Lower leg skin (tissue), 3 donors: Measurements from ENCODE around the gene ABCC4.

Experiments
- POLR2A ChIP-seq, 2 donors: fragments of 450-650 bp; IDR thresholded peaks; one replicate each; pipeline ENCODE4 v1.6.1; 2016 to 2017; ENCODE audit warnings: antibody characterized with exemption in 2 of 2, mild to moderate bottlenecking in 1 of 2, moderate library complexity in 1 of 2
- TF ChIP-seq, protein P1 (sequence below), 3 donors: fragments of 450-650 bp; IDR thresholded peaks; one replicate each; pipeline ENCODE4 v1.5.1; 2016; ENCODE audit warnings: antibody characterized with exemption in 3 of 3, mild to moderate bottlenecking in 3 of 3, moderate library complexity in 2 of 3

DNA sequence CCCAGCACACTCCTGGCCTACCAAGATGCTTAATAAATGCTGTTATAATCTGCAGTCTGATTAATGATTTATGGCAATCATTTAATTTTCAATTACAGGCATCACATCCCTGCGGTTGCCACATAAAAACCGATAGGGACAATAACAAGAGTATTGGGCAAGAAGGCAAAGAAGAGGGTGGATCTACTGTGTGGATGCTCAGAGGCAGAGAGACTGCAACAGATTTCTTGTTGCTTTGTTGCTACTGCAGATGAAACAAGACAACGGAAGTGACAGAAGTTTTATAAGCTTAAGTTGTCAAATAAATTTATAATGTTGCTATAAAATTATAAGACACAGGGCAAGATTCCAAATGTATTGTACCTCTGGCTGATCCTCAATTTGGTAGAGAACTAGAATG is 154.8 kb downstream of the ABCC4 start:
- TF ChIP-seq, protein P1, sequence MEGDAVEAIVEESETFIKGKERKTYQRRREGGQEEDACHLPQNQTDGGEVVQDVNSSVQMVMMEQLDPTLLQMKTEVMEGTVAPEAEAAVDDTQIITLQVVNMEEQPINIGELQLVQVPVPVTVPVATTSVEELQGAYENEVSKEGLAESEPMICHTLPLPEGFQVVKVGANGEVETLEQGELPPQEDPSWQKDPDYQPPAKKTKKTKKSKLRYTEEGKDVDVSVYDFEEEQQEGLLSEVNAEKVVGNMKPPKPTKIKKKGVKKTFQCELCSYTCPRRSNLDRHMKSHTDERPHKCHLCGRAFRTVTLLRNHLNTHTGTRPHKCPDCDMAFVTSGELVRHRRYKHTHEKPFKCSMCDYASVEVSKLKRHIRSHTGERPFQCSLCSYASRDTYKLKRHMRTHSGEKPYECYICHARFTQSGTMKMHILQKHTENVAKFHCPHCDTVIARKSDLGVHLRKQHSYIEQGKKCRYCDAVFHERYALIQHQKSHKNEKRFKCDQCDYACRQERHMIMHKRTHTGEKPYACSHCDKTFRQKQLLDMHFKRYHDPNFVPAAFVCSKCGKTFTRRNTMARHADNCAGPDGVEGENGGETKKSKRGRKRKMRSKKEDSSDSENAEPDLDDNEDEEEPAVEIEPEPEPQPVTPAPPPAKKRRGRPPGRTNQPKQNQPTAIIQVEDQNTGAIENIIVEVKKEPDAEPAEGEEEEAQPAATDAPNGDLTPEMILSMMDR (IDR thresholded peaks at IDR 0.05), result no peak
- no peak for TF ChIP-seq POLR2A (IDR thresholded peaks at IDR 0.05)
